HG02642 (cell line): ENCODE measurements around the gene TGFB1I1.
"Not testable (repeated sequence)": the region's sequence is repeated elsewhere in the genome, so short reads cannot be mapped to it uniquely, and the experiment has no call there.

ENCODE experiments used
- ATAC-seq: cut with Tn5 transposase; IDR thresholded peaks from one replicate; pipeline ENCODE4 v1.9.1; 2021; ENCODE audit warnings: mild to moderate bottlenecking; ENCODE audit not compliant: unreplicated experiment, poor library complexity

TGFB1I1 gene

GRCh38 chr16:31467151-31467773, 4.7 kb upstream of the TGFB1I1 start:
- ATAC-seq: no peak

- no peak for ATAC-seq
These were observed 4.1 kb upstream of the TGFB1I1 start for GRCh38 chr16:31467858-31468257.

GRCh38 chr16:31470615-31471014, 1.3 kb upstream of the TGFB1I1 start:
- ATAC-seq: no peak

- ATAC-seq: no peak
These were observed 594 bp upstream of the TGFB1I1 start for GRCh38 chr16:31471241-31471874.

- no peak for ATAC-seq
These were observed 804 bp downstream of the TGFB1I1 start for GRCh38 chr16:31472709-31473203.

GRCh38 chr16:31473264-31473984, 1.5 kb downstream of the TGFB1I1 start:
- ATAC-seq: no peak

GRCh38 chr16:31474173-31474714, 2.3 kb downstream of the TGFB1I1 start:
- no peak for ATAC-seq

GRCh38 chr16:31474773-31475738, 3.1 kb downstream of the TGFB1I1 start:
- no peak for ATAC-seq

- no peak for ATAC-seq
These were observed 4.0 kb downstream of the TGFB1I1 start for GRCh38 chr16:31475946-31476302.

- ATAC-seq: peak; percentile 63
These were observed 4.6 kb downstream of the TGFB1I1 start for GRCh38 chr16:31476303-31477219.

- ATAC-seq: peak; percentile 26
These were observed 5.6 kb downstream of the TGFB1I1 start for GRCh38 chr16:31477220-31478216.

- ATAC-seq: no peak
These were observed 7.0 kb downstream of the TGFB1I1 start for GRCh38 chr16:31478956-31479355.

- no peak for ATAC-seq
These were observed 7.8 kb downstream of the TGFB1I1 start for GRCh38 chr16:31479751-31480150.

- no peak for ATAC-seq
These were observed 9.0 kb downstream of the TGFB1I1 start for GRCh38 chr16:31480851-31481536.

GRCh38 chr16:31483081-31483480, 11.1 kb downstream of the TGFB1I1 start, which contains the start of gene SLC5A2:
Gene SLC5A2, plus strand, starts transcription at chr16:31483123. Its CDS starts 14 bp downstream, at chr16:31483137.
- ATAC-seq: no peak

GRCh38 chr16:31484048-31484447, 12.1 kb downstream of the TGFB1I1 start:
- ATAC-seq: not testable (repeated sequence)

GRCh38 chr16:31484491-31485171, 12.7 kb downstream of the TGFB1I1 start:
- no peak for ATAC-seq
